HT-29 (cell line): ENCODE results near the gene CTSL. TPM values are rescaled to one million over a fixed set of nuclear protein-coding genes. Genes with fewer than 3 reads are reported as not detected.
A peak's percentile ranks its signal among the peaks of the same experiment; 100 is the strongest.

Source experiments
- DNase-seq: peaks from one replicate; pipeline ENCODE4 v3.0.0-alpha.2; 2015; ENCODE audit warnings: low spot score
- total RNA-seq: library from RNA; depleted of rRNA; stranded (reverse); fragments of >200 nt; shearing (Covaris generic); gene quantifications from 2 replicates; pipeline ENCODE4 v1.2.3, GENCODE V29; 2014; rRNA removed

The CTSL gene
- total RNA-seq = 6.1 and 6.4 TPM in 2 replicates

GRCh38 chr9:87725900-87726709, at the start of gene CTSL:
Gene CTSL, plus strand, starts transcription at chr9:87726119. Its CDS starts 1,485 bp downstream, at chr9:87727604.
- peak; percentile 62 for DNase-seq

DNA sequence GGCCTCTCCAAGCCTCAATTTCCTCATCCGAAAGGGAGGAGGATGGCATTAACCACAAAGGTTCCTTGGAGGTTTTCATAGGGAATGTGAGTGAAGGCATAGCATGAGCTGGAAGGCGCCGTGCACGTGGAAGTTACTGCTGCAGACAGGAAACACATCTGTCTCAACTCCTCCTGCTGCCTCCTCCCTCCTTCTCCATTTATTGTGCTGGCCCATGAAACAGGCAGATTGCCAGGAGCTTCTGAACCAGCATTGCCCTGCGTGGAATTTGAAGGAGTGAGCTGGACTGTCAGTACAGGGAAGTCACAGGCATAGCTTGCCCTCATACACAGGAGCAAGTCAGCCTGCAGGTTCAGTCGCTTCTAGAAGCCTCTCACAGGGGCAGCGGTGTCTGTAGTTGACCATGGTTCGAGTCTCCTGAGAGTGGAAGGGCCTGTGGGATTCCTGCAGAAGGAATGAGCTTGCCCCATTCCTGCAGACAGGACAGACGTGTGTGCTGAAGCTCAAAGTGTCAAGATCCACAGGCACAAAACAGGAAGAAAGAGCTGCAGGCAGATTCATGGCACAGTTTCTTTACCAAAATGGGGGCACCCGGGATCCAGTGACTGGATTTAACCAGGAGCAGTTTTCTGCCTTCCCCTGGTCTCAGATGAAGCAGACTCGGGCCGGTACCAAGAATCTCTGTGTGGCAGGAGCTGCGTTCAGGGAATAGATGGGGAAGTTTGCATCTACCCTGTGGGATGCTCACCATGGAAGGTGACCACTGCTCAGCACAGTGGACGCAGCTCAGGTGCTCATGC, 48.7 kb upstream of the CTSL start:
- DNase-seq = peak; percentile 7

DNA sequence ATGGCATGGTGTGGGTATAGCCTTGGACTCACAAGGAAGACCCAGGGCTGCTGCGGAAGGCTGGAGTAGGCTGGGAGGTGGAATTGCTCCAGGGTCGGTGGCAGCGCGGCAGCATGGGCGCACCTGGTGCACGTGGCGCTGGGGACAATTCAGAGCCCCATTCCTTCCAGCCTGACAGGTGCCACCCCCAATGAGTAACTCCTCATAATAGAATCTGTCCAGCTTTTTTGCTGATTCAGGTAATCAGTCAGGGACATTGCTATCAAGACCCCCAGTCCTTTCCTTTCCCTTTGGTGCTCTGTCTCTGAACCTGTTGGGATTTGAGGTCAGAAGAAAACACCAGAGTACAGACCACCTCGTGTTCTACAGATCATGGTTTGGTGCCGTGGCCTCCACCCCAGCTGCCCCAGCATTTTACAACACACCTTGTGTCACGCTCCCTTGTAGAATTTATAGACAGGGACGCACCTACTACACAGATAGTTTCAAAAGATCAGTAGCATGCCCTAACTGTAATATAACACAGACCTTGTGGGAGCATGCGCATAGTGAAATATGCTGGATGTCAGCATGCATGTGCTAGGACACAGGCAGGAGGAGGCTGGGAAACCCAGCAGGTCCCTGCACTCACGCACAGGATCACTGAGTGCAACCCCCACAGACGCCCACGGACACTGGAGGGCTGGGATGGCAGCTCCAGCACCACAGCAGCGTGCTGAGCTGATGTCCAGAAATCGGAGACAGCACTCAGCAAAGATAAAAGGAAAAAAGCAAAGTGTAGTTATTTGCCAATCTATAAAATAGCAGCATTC, 47.9 kb upstream of the CTSL start:
- DNase-seq = no peak

DNA sequence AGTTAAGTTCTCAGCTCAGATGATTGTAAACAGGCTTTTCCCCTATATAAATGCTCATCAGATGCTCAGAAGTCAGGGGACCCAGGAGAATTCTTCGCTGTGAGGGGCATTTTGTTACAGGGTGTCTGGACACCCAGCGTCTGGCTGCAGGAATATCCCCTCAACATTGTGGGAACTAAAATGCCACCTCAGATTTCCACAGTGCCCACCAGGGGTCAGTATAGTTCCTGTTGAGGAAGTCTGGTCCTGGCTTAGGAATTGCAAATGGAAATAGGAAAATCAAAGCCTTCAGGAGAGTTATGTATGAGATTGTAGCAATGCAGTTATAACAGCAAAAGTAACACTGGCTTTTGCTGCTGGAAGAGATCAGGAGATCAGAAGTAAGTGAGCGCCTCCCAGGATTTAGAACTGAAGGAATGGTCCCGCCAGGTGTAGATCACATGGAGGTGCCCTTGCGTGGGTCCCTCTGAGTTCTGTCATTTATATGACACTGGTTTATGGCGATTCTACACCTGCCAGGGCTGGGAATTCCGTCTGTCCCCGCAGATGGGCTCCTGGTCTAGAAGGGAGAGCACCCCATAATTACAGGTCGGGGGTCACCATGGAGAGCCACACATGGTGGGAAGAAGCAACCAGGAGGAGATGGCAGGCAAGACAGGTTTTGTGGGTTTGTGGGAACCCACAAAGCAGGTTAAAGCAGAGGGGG, 47.1 kb upstream of the CTSL start:
- peak; percentile 78 for DNase-seq

- DNase-seq = no peak
These were observed 44.5 kb upstream of the CTSL start for GRCh38 chr9:87681271-87682061.

- no peak for DNase-seq
These were observed 43.8 kb upstream of the CTSL start for GRCh38 chr9:87682085-87682484.

GRCh38 chr9:87682618-87683017, 43.3 kb upstream of the CTSL start:
- no peak for DNase-seq

- no peak for DNase-seq
These were observed 41.9 kb upstream of the CTSL start for GRCh38 chr9:87683751-87684626.

GRCh38 chr9:87684627-87685219, 41.2 kb upstream of the CTSL start:
- DNase-seq = peak; percentile 54

GRCh38 chr9:87685441-87685840, 40.5 kb upstream of the CTSL start:
- DNase-seq = no peak

DNA sequence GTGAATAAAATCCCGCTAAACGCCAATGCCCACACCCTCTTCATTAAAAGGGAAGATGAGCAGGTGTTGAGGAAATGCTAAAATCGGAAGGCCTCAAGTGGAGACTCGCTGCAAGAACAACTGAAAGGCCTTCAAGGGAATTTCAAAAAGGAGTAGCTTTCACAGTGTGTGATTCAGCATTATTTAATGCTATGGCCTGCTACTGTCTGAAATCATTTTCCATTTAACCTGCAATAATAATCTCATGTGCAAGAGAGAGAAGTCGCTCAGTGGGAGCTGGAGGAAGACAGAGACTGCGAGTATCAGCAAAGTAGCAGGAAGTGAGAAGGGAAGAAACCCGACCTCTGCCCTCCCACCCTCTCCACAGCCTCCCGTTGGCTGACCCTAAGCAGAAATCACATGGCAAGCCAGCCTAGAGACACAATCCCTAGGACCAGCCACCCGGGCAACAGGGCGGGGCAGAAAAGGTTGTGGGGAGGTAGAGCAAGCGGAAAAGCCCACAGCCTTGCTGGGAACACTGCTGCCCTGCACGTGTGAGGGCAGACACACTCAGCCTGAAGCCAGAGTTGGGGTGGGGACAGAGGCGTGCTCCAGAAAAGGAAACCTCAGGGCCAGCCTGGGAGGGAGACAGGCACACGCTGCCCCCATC, 39.9 kb upstream of the CTSL start:
- DNase-seq = no peak

DNA sequence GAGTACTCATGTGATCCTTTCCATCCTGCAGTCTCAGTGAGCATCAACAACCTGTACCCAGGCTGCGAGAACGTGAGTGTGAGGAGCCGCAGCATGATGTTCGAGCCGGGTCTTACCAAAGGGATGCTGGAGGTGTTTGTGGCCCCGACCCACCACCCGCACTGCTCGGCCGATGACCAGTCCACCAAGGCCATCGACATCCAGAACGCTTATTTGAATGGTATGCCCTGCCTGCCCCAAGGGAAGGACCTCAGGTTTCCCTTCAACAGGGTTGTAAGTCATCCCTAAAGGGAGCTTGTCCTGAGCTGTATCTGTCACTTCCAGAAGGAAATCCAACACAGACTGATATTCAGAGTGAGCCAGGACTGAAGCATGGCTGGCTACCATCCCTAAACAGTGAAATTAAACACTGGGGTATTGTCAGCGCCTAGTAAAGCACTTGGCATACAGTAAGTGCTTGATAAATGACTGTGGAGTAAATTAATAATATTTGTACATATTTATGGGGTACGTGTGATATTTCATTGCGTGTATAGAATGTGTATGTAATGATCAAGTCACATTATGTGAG, 39.3 kb upstream of the CTSL start:
- DNase-seq = no peak

GRCh38 chr9:87687207-87687606, 38.7 kb upstream of the CTSL start:
- no peak for DNase-seq

DNA sequence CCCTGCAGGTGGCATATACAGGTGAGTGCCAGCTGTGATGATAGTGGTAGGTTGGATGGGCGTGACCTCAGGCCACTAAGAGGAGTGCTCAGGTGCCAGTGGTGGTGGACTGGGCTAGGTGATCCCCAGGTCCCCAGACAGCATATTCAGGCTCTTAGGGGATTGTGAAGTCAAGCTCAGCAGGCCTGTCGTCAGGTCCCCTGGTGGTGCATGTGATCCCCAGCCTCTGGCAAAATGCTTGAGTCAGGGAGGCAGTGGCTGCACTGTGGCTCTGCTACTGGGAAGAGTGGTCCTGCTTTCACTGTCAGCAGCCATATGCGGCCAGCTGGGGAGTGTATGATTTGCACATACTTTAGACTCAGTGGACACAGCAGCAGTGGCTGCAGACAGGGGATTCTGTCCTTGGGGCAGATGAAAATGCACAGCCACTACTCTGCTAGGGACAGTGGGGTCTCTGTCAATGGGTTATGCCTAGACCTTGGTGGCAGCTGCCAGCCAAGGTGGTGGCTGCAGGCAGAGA, 31.6 kb upstream of the CTSL start:
- no peak for DNase-seq

DNA sequence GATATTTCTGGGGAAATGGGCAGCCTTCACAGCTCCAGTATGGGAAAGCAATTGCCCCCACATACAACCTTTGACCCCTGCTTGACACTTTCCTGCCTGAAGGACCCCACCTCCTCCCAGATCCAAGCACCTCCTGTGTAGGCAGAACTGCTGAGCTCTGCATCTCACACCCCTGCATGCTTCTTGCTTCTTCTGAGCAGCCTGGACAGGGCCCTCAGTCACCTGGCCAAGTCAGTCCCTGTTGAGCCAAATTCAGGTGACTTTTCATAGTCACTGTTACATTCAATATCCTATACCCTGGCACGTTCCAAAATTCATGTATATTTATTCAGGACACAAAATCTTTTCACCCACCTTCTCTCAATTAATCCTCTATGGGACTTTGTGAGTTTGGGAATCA, 30.4 kb upstream of the CTSL start:
- DNase-seq = no peak

- no peak for DNase-seq
These were observed 29.3 kb upstream of the CTSL start for GRCh38 chr9:87696641-87697040.

DNA sequence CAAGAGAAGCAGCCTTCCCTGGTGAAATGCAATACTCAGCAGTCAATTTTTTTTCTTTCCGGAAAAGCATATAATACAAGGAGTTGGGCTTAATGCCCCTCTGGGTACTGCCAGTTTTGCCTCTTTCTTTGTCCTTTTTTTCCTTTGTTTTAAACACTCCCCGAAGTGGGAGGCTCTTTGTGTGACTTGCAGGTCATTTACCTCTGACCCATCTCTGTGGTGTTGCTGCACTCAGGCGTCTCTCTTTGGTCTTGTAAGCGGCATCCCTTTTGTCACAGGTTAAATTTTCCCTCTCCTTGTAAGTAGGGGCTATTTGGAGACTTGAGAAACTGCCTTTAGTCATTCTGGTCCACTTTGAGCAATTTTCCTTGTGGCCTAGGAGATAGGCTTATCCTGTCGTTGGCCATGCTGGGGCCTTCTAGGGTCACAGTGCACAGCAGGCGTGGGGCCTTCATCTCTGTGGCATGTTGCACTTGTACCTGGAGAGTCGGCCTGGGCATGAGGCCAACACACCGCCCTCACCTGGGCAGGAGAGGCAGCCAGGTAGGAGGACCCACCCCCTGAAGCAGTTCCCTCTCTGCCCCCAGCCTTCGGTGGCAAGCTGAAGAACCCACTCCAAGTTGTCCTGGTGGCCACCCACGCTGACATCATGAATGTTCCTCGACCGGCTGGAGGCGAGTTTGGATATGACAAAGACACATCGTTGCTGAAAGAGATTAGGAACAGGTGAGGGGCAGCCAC, 27.7 kb upstream of the CTSL start:
- DNase-seq = no peak
